Activated T-cell treated with anti-CD3 and anti-CD28 coated beads for 4 hours (primary cell): ENCODE measurements around the gene VPS8.
"Not testable (repeated sequence)": the region's sequence is repeated elsewhere in the genome, so short reads cannot be mapped to it uniquely, and the experiment has no call there.

ENCODE experiments used
- DNase-seq: peaks from one replicate; pipeline ENCODE4 v3.0.0-alpha.2; 2020

VPS8 gene

GRCh38 chr3:185003876-185004275 is 191.9 kb downstream of the VPS8 start:
- DNase-seq = not testable (repeated sequence)

- DNase-seq = no peak
Observed at GRCh38 chr3:185009650-185010049, 197.7 kb downstream of the VPS8 start.

- not testable (repeated sequence) for DNase-seq
Observed at GRCh38 chr3:185017584-185017983, 205.6 kb downstream of the VPS8 start.

GRCh38 chr3:185017996-185018395 is 206.0 kb downstream of the VPS8 start:
- DNase-seq = not testable (repeated sequence)

- DNase-seq = no peak
Observed at GRCh38 chr3:185021256-185021655, 209.3 kb downstream of the VPS8 start.

GRCh38 chr3:185024406-185024805 is 212.4 kb downstream of the VPS8 start:
- DNase-seq = no peak

GRCh38 chr3:185024966-185025365 is 213.0 kb downstream of the VPS8 start:
- no peak for DNase-seq

GRCh38 chr3:185028121-185028520 is 216.2 kb downstream of the VPS8 start:
- DNase-seq = no peak

- DNase-seq = no peak
Observed at GRCh38 chr3:185029086-185029485, 217.1 kb downstream of the VPS8 start.

GRCh38 chr3:185030399-185030798 is 218.4 kb downstream of the VPS8 start:
- DNase-seq = no peak

- DNase-seq = no peak
Observed at GRCh38 chr3:185030951-185031350, 219.0 kb downstream of the VPS8 start.

- DNase-seq = no peak
Observed at GRCh38 chr3:185037801-185038200, 225.8 kb downstream of the VPS8 start.

GRCh38 chr3:185040425-185040824 is 228.5 kb downstream of the VPS8 start:
- no peak for DNase-seq

GRCh38 chr3:185041540-185041939 is 229.6 kb downstream of the VPS8 start:
- no peak for DNase-seq

GRCh38 chr3:185042312-185043050 is 230.5 kb downstream of the VPS8 start:
- no peak for DNase-seq

- no peak for DNase-seq
Observed at GRCh38 chr3:185046164-185046515, 234.2 kb downstream of the VPS8 start.

GRCh38 chr3:185046603-185047002 is 234.6 kb downstream of the VPS8 start:
- no peak for DNase-seq

GRCh38 chr3:185049710-185050109 is 237.7 kb downstream of the VPS8 start:
- no peak for DNase-seq

- no peak for DNase-seq
Observed at GRCh38 chr3:185051801-185052200, 239.8 kb downstream of the VPS8 start.

GRCh38 chr3:185052631-185053030 is 240.7 kb downstream of the VPS8 start:
- DNase-seq = no peak

GRCh38 chr3:185056908-185057307 is 244.9 kb downstream of the VPS8 start:
- DNase-seq = no peak

GRCh38 chr3:185057829-185058228 is 245.9 kb downstream of the VPS8 start:
- no peak for DNase-seq

- no peak for DNase-seq
Observed at GRCh38 chr3:185058796-185059195, 246.8 kb downstream of the VPS8 start.

- no peak for DNase-seq
Observed at GRCh38 chr3:185059766-185060165, 247.8 kb downstream of the VPS8 start.

- DNase-seq = no peak
Observed at GRCh38 chr3:185060655-185061054, 248.7 kb downstream of the VPS8 start.
